ENCODE data around the gene BASP1.

GRCh38 chr5:17258431-17258830 lies 41.0 kb downstream of the BASP1 start:
- TF ChIP-seq SIN3A (IDR thresholded peaks at IDR 0.05; ENCODE audit: low read depth), result no peak
- TF ChIP-seq RAD21 (IDR thresholded peaks at IDR 0.05; ENCODE audit: low read depth), result no peak
- TF ChIP-seq CTCF (IDR thresholded peaks at IDR 0.05 in 2 of 3, conservative IDR thresholded peaks at IDR 0.05 in 1 of 3; ENCODE audit: borderline replicate concordance in 1 of 3, insufficient read depth in 1 of 3, low read depth in 2 of 3, low read length in 2 of 3), result no peak
- TF ChIP-seq POLR2AphosphoS5 (IDR thresholded peaks at IDR 0.05; ENCODE audit: low read depth, low read length), result no peak
- no peak for TF ChIP-seq REST (IDR thresholded peaks at IDR 0.05; ENCODE audit: low read depth)
- TF ChIP-seq ELF1 (IDR thresholded peaks at IDR 0.05; ENCODE audit: borderline replicate concordance, low read depth), result no peak
- TF ChIP-seq EZH2 (IDR thresholded peaks at IDR 0.05), result no peak
- TF ChIP-seq MAX (IDR thresholded peaks at IDR 0.05), result no peak
- no peak for TF ChIP-seq POLR2A (IDR thresholded peaks at IDR 0.05; ENCODE audit: borderline replicate concordance, extremely low read depth, insufficient read depth, insufficient read length)
- TF ChIP-seq EZH2phosphoT487 (IDR thresholded peaks at IDR 0.05; ENCODE audit: borderline replicate concordance), result no peak
- no peak for TF ChIP-seq SP1 (IDR thresholded peaks at IDR 0.05; ENCODE audit: low read depth)
- TF ChIP-seq CEBPB (IDR thresholded peaks at IDR 0.05; ENCODE audit: low read depth), result no peak
